Skeletal muscle cell (primary cell): ENCODE measurements around the gene B2M.
A peak's percentile ranks its signal among the peaks of the same experiment; 100 is the strongest.
"Not testable (repeated sequence)": the region's sequence is repeated elsewhere in the genome, so short reads cannot be mapped to it uniquely, and the experiment has no call there.

Experiments used
- DNase-seq: peaks from one replicate; pipeline ENCODE4 v3.0.0-alpha.2; 2010; ENCODE audit warnings: low read depth
- H3K4me3 ChIP-seq: 2 replicates; pipeline ENCODE4 v1.5.1; 2011; ENCODE audit warnings: low read depth, mild to moderate bottlenecking, control low read depth, low read length, moderate library complexity

The B2M gene

GRCh38 chr15:44719293-44719999, 8.1 kb downstream of the B2M start:
- H3K4me3 ChIP-seq: no peak overlapping the region
- no peak for DNase-seq

- not testable (repeated sequence) for H3K4me3 ChIP-seq, DNase-seq
Observed at GRCh38 chr15:44720000-44720435, 8.7 kb downstream of the B2M start.

- DNase-seq: no peak
- H3K4me3 ChIP-seq: no peak overlapping the region
Observed at GRCh38 chr15:44720460-44721176, 9.3 kb downstream of the B2M start.

GRCh38 chr15:44722011-44722410, 10.7 kb downstream of the B2M start:
- H3K4me3 ChIP-seq: no peak overlapping the region
- DNase-seq: no peak

- DNase-seq: no peak
- H3K4me3 ChIP-seq: no peak overlapping the region
Observed at GRCh38 chr15:44726136-44726535, 14.8 kb downstream of the B2M start.

- DNase-seq: peak; percentile 83
- no peak overlapping the region for H3K4me3 ChIP-seq
Observed at GRCh38 chr15:44726568-44727484, 15.5 kb downstream of the B2M start.

- no peak overlapping the region for H3K4me3 ChIP-seq
- DNase-seq: no peak
Observed at GRCh38 chr15:44727485-44728231, 16.3 kb downstream of the B2M start.

GRCh38 chr15:44728232-44728575, 16.9 kb downstream of the B2M start:
- not testable (repeated sequence) for DNase-seq
- peak overlapping the region; percentile 69 for H3K4me3 ChIP-seq

- peak; percentile 97 for DNase-seq
- H3K4me3 ChIP-seq: peak overlapping the region; percentile 69
Observed at GRCh38 chr15:44728576-44729407, 17.5 kb downstream of the B2M start.

GRCh38 chr15:44729408-44730127, 18.3 kb downstream of the B2M start:
- H3K4me3 ChIP-seq: peak overlapping the region; percentile 69
- no peak for DNase-seq

GRCh38 chr15:44734839-44735481, 23.6 kb downstream of the B2M start:
- no peak for DNase-seq
- H3K4me3 ChIP-seq: no peak overlapping the region

- DNase-seq: no peak
- no peak overlapping the region for H3K4me3 ChIP-seq
Observed at GRCh38 chr15:44735482-44736180, 24.3 kb downstream of the B2M start.

- H3K4me3 ChIP-seq: no peak within 1 kb of the TSS
- no peak for DNase-seq
Observed at GRCh38 chr15:44736181-44736765, 25.0 kb downstream of the B2M start, which contains the start of gene TRIM69. Gene TRIM69 (plus strand): TSS chr15:44736528. CDS start chr15:44736705, 177 bp downstream.

GRCh38 chr15:44738340-44738984, 27.1 kb downstream of the B2M start:
- no peak overlapping the region for H3K4me3 ChIP-seq
- DNase-seq: no peak

GRCh38 chr15:44739222-44739847, 28.0 kb downstream of the B2M start:
- H3K4me3 ChIP-seq, DNase-seq: not testable (repeated sequence)
